GM21619 (cell line): ENCODE results near the gene ZBED1.
"Not testable (repeated sequence)": the region's sequence is repeated elsewhere in the genome, so short reads cannot be mapped to it uniquely, and the experiment has no call there.

Experiments
- ATAC-seq: cut with Tn5 transposase; IDR thresholded peaks from one replicate; pipeline ENCODE4 v1.9.1; 2021; ENCODE audit not compliant: unreplicated experiment

The ZBED1 gene

DNA sequence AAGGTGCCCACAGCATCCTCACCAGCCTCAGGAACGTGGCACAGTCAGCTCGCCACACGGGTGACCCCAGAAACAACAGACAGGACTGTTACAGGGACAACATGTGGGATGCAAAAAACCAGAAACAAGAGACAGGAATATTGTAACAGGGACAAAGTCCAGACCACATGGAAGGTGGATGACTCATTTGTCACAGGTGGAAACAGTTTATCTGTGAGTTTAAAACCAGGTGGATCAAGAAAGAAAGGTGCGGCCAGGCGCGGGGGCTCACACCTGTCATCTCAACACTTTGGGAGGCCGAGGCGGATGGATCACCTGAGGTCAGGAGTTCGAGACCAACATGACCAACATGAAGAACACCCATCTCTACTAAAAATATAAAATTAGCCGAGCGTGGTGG, 23.5 kb downstream of the ZBED1 start:
- ATAC-seq, result not testable (repeated sequence)

DNA sequence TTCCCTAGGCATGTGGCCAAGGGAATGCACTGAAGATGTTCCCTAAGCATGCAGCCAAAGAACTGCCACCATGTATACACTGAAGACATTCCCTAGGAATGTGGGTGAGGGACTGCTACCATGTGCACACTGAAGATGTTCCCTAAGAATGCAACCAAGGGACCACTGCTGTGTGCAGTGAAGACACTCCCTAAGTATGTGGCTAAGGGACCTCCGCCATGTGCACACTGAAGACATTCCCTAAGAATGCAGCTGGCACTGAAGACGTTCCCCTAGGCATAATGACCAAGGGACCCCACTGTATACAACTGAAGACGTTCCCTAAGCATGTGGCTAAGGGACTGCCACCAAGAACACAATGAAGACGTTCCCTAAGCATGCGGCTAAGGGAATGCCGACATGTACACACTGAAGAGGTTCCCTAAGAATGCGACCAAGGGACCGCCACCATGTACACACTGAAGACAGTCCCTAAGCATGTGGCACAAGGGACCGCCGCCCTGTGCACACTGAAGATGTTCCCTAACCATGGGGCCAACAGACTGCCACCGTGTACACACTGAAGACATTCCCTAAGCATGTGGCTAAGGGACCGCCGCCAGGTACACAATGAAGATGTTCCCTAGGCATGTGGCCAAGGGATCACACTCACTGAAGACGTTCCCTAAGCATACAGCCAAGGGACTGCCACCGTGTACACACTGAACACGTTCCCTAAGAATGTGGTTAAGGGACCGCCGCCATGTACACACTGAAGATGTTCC, 25.6 kb downstream of the ZBED1 start:
- ATAC-seq, result no peak

DNA sequence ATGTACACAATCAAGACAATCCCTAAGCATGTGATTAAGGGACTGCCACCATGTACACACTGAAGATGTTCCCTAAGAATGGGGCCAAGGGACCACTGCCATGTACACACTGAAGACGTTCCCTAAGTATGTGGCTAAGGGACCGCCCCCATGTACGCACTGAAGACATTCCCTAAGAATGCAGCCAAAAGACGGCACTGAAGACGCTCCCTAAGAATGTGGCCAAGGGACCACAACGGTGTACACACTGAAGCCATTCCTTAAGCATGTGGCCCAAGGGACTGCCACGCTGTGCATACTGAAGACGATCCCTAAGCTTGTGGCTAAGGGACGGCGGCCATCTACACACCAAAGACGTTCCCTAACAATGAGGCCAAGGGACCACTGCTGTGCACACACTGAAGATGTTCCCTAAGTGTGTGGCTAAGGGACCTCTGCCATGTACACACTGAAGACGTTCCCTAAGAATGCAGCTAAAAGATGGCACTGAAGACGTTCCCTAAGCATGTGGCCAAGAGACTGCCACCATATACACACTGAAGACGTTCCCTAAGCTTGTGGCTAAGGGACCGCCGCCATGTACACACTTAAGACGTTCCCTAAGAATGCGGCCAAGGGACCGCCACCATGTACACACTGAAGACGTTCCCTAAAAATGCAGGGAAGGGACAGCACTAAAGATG, 26.4 kb downstream of the ZBED1 start:
- ATAC-seq, result no peak

DNA sequence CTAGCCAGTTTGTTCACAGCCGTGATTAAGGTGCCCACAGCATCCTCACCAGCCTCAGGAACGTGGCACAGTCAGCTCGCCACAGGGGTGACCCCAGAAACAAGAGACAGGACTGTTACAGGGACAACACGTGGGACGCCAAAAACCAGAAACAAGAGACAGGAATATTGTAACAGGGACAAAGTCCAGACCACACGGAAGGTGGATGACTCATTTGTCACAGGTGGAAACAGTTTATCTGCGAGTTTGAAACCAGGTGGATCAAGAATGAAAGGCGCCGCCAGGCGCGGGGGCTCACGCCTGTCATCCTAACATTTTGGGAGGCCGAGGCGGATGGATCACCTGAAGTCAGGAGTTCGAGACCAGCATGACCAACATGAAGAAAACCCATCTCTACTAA, 27.7 kb downstream of the ZBED1 start:
- not testable (repeated sequence) for ATAC-seq

DNA sequence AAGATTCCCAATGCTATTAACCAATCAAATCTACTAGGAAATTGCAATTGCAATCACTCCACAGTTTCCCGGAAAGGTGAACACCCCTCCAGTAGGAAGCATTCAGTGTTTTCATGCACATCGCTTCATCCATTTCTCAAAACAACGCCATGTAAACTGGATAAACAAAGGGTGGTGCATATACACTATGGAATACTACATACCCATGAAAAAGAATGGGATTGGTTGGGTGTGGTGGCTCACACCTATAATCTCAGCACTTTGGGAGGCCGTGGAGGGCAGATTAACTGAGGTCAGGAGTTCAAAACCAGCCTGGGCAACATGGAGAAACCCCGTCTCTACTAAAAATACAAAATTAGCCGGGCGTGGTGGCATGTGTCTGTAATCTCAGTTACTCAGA, 29.1 kb downstream of the ZBED1 start:
- no peak for ATAC-seq

DNA sequence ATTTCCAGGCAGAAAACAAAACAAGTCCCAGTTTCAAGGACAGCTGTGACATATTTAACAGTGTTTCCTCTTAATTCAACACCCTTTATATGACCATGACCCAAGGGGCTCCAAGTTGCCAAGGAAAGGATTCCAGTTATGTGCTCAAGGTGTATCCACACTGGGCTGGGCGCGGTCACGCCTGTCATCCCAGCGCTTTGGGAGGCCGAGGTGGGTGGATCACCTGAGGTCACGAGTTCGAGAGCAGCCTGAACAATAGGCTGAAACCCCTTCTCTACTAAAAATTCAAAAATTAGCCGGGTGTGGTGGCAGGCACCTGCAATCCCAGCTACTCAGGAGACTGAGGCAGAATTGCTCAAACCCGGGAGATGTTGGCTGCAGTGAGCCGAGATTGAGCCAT, 29.6 kb downstream of the ZBED1 start:
- ATAC-seq, result not testable (repeated sequence)

DNA sequence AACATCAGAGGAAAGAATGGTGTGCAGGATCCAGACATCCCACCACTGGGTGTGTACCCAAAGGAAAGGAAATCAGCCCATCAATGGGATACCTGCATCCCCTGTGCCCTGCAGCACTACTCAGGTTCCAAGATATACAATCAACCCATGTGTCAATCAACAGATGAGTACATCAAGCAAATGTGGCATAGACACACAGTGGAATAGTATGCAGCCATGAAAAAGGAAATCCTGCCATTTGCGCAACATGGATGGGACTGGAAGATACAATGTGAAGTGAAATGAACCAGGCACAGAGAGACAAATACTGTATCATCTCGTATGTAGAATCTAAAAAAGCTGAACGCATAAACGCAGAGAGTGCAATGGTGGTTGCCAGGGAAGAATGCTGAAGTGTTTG, 30.9 kb downstream of the ZBED1 start:
- ATAC-seq, result not testable (repeated sequence)

DNA sequence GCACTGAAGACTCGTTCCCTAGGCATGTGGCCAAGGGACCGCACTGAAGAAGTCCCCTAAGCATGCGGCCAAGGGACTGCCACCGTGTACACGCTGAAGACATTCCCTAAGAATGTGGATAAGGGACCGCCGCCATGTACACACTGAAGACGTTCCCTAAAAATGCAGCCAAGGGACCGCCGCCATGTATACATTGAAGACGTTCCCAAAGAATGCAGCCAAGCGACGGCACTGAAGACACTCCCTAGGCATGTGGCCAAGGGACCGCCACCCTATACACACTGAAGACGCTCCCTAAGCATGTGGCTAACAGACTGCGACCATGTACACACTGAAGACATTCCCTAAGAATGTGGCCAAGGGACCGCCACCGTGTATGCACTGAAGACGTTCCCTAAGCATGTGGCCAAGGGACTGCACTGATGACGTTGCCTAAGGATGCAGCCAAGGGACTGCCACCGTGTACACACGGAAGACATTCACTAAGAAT, 31.5 kb downstream of the ZBED1 start:
- ATAC-seq, result no peak

DNA sequence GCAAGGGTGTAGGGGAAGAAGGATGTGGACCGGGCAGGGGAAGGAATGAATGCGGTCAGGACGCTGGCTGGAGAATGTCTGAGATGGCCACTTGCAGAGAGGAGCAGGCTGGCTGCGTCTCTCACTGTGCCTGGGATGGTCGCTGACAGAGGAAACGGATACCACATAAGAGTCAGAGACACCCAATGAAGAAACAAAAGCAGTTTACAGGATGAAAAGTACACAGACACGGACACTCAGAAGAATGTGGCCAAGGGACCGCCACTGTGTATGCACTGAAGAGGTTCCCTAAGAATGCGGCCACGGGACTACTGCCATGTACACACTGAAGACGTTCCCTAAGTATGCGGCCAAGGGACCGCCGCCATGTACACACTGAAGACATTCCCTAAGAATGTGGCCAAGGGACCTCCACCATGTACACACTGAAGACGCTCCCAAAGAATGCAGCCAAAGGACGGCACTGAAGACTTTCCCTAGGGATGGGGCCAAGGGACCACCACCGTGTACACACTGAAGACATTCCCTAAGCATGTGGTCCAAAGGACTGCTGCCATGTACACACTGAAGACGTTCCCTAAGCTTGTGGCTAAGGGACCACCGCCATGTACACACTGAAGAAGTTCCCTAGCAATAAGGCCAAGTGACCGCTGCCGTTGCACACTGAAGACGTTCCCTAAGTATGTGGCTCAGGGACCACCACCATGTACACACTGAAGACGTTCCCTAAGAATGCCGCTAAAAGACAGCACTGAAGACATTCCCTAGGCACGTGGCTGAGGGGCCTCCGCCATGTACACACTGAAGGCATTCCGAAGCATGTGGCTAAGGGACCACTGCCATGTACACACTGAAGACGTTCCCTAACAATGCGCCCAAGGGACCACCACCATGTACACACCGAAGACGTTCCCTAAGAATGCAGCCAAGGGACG, 32.2 kb downstream of the ZBED1 start:
- ATAC-seq, result no peak

DNA sequence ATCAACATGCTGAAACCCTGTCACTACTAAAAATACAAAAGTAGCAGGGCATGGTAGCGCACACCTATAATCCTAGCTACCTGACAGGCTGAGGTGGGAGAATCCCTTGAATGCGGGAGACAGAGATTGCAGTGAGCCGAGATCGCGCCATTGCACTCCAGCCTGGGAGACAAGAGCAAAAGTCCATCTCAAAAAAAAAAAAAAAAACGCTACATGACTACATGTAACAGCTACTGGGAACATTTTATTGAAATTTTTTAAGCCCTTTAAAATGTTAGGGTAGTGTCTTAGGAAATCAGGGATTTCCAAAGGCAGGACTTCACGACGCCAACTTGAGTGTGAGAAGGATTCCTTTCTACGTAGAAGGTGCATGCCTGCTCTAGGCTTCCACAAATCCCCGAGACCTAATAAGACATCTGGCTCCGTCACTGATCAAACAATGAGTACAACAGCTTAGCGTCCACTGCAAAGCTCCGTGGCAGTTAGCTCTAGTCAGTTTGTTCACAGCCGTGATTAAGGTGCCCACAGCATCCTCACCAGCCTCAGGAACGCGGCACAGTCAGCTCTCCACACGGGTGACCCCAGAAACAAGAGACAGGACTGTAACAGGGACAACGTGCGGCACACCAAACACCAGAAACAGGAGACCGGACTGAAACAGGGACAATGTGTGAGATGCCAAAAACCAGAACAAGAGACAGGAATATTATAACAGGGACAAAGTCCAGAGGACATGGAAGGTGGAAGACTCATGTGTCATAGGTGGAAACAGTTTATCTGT, 33.7 kb downstream of the ZBED1 start:
- ATAC-seq, result no peak

DNA sequence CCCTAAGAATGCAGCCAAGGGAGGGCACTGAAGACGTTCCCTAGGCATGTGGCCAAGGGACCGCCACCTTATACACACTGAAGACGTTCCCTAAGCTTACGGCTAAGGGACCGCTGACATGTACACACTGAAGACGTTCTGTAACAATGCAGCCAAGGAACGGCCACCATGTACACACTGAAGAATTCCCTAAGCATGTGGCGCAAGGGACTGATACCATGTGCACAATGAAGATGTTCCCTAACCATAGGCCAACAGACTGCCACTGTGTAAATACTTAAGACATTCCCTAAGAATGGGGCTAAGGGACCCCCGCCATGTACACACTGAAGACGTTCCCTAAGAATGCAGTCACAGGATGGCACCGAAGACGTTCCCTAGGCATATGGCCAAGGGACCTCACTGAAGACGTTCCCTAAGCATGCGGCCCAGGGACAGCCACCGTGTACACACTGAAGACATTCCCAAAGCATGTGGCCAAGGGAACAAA, 36.1 kb downstream of the ZBED1 start:
- ATAC-seq, result no peak

DNA sequence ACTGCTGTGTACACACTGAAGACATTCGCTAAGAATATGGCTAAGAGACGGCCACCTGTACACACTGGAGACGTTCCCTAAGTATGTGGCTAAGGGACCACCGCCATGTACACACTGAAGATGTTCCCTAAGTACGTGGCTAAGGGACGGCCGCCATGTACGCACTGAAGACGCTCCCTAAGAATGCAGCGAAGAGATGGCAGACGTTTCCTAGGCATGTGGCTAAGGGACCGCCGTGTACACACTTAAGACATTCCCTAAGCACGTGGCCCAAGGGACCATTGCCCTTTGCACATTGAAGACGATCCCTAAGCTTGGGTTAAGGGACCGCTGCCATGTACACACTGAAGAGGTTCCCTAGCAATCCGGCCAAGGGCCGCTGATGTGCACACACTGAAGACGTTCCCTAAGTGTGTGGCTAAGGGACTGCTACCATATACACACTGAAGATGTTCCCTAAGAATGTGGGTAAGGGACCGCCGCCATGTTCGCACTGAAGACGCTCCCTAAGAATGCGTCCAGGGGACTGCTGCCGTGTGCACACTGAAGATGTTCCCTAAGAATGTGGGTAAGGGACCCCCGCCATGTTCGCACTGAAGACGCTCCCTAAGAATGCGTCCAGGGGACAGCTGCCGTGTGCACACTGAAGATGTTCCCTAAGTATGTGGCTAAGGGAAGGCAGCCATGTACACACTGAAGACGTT, 36.7 kb downstream of the ZBED1 start:
- ATAC-seq, result no peak

DNA sequence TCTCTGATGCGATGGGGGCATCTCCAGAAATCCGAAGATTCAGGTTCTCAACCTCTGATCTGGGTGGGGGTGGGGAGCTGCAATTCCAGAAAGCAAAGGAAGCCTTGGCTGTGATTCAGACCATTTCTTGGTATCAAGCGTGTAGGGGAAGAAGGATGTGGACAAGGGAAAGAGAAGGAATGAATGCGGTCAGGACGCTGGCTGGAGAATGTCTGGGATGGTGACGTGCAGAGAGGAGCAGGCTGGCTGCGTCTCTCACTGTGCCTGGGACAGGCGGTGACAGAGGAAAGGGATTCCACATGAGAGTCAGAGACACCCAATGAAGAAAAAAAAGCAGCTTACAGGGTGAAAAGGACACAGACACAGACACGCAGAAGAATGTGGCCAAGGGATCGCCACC, 37.3 kb downstream of the ZBED1 start:
- ATAC-seq, result not testable (repeated sequence)

DNA sequence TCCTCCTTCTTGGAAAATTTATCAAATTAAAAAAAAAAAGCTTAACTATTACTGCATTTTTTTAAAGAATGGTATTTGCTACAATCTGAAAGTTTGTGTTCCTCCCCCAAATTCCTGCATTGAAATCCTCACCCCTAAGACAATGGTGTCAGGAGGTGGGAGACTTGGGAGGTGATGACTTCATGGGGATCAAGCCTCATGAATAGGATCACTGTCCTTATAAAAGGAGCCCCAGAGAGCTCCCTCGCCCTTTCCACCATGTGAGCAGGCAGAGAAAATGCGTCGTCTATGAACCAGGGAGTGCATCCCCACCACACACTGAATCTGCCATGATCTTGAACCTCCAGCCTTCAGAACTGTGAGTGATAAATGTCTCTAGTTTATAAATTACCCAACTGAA, 38.0 kb downstream of the ZBED1 start:
- ATAC-seq, result no peak

DNA sequence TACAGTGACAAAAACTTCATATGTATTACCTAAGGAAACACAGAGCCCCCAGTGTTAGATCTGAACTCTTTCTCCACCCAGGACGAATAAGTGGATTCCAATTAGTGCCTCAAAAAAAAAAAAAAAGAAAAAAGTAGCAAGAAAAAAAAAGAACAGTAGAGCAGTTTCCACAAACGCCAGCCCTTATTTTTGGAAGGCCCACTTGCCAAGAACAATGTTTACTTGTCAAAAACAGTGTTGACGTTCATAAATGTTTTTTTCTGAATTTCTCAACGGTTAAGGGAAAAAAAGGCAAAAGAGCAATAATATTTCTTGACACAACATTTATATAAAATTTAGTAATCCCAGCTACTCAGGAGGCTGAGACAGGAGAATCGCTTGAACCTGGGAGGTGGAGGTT, 38.7 kb downstream of the ZBED1 start:
- no peak for ATAC-seq

DNA sequence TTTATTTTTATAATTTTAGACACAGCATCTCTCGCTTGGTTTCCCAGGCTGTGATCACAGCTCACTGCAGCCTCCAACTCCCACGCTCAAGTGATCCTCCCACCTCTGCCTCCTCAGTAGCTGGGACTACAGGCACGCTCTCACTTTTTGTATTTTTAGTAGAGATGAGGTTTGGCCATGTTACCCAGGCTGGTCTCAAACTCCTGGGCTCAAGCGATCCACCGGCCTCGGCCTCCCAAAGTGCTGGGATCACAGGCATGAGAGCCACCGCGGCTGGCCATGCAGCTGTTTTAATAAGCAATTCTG, 39.1 kb downstream of the ZBED1 start:
- no peak for ATAC-seq

DNA sequence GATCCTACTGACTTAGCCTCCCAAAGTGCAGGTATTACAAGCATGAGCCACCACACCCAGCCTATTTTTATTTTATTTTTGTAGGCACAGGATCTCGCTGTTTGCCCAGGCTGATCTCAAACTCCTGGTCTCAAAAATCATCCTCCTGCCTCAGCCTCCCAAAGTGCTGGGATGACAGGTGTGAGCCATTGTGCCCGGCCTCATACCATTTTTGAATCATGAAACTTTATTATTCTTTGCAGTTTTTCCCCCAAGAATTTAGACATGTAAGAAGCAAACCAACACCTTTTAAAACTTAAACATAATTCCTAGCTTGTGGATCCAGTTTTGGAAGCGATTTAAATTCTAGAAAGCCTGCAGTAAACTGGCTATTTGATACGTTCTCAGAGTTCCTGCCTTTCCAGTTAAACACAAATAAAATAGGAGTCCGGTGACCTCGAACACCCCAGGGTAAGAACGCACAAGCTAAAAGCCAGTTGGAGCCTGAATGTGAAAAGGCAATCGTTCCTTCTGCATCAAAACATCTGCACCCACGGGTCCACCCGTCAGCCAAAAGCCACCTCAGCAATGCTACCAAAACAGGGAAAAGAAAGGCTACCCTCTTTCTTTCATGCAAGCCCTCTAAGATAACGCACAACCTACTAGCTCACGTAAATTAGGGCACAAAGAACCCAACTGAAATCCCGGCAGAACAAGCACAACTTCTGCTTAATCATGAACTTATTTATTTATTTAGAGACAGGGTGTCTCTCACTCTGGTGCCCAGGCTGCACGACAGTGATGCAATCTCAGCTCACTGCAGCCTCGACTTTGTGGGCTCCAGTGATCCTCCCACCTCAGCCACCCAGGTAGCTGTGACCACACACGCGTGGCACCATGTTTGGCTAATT, 39.7 kb downstream of the ZBED1 start:
- ATAC-seq, result not testable (repeated sequence)

DNA sequence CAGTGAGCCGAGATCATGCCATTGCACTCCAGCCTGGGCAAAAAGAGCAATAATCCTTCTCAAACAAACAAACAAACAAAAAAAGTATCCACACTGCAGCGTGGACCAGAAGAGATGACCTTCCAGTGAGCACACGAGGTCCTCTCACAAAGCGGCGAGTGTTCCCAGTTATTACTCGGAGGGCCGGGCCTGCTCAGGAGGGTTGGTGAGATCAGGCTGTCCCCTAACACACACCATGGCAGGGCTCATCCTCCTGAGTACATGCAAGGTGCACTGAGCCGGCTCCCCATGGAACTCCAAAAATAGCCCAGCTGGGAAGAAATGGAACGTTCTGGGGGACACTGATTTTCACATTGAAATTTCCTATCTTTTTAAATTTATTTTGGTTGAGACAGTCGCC, 40.7 kb downstream of the ZBED1 start:
- not testable (repeated sequence) for ATAC-seq

DNA sequence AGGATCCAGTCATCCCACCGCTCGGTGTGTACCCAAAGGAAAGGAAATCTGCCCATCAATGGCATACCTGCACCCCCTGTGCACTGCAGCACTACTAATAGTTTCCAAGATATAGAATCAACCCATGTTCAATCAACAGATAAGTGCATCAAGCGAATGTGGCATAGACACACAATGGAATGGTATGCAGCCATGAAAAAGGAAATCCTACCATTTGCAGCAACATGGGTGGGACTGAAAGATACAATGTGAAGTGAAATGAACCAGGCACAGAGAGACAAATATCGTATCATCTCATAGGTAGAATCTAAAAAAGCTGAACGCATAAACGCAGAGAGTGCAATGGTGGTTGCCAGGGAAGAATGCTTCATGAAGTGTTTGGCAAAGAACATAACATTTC, 42.5 kb downstream of the ZBED1 start:
- ATAC-seq, result no peak
